ENCODE measurements around the gene MON2.
"Not testable (repeated sequence)": the region's sequence is repeated elsewhere in the genome, so short reads cannot be mapped to it uniquely, and the experiment has no call there.

The MON2 gene

GRCh38 chr12:62466594-62467491 is at the start of gene MON2:
Gene MON2, plus strand, starts transcription at chr12:62466826. Its CDS starts 382 bp downstream, at chr12:62467208.
- no peaks in the 10 kb centered on the region for H3K27me3 ChIP-seq (ENCODE audit: control insufficient read depth in 1 of 2, insufficient read depth in 2 of 2, low read length in 2 of 2)
- H3K4me1 ChIP-seq (ENCODE audit: insufficient read depth, low read length) = peaks cover 8% of the 10 kb centered on the region

GRCh38 chr12:62426089-62426488 is 40.5 kb upstream of the MON2 start:
- H3K4me3 ChIP-seq (ENCODE audit: low read depth in 1 of 2, low read length in 2 of 2) = no peak overlapping the region
- H3K27me3 ChIP-seq (ENCODE audit: control insufficient read depth in 1 of 2, insufficient read depth in 2 of 2, low read length in 2 of 2) = no peaks in the 10 kb centered on the region
- H3K4me1 ChIP-seq (ENCODE audit: insufficient read depth, low read length) = no peaks in the 10 kb centered on the region
- no peak overlapping the region for H3K9ac ChIP-seq (ENCODE audit: low read length)
- no peaks in the 10 kb centered on the region for H3K36me3 ChIP-seq (ENCODE audit: insufficient read depth, low read length)
- H3K27ac ChIP-seq (ENCODE audit: low read depth, low read length) = no peak overlapping the region
- no peaks in the 10 kb centered on the region for H3K9me3 ChIP-seq (ENCODE audit: low read length)

More at GRCh38 chr12:62466594-62467491, at the start of gene MON2:
- Histone ChIP-seq H3K4me3 (ENCODE audit: low read depth in 1 of 2, low read length in 2 of 2) (peak within 1 kb of the TSS; percentile 86 to 98), H3K9ac (ENCODE audit: low read length) (peak within 1 kb of the TSS; percentile 66), H3K36me3 (ENCODE audit: insufficient read depth, low read length) (no peaks in the 10 kb centered on the region), H3K27ac (ENCODE audit: low read depth, low read length) (peak within 1 kb of the TSS; percentile 93), H3K9me3 (ENCODE audit: low read length) (no peaks in the 10 kb centered on the region)

- H3K4me1 ChIP-seq (ENCODE audit: insufficient read depth, low read length) = no peaks in the 10 kb centered on the region
- H3K27ac ChIP-seq (ENCODE audit: low read depth, low read length) = no peak overlapping the region
- H3K36me3 ChIP-seq (ENCODE audit: insufficient read depth, low read length) = no peaks in the 10 kb centered on the region
- no peak overlapping the region for H3K4me3 ChIP-seq (ENCODE audit: low read depth in 1 of 2, low read length in 2 of 2)
- H3K9me3 ChIP-seq (ENCODE audit: low read length) = no peaks in the 10 kb centered on the region
- H3K9ac ChIP-seq (ENCODE audit: low read length) = no peak overlapping the region
- H3K27me3 ChIP-seq (ENCODE audit: control insufficient read depth in 1 of 2, insufficient read depth in 2 of 2, low read length in 2 of 2) = peaks cover 0 to 8% of the 10 kb centered on the region in 2 donors
Measured at GRCh38 chr12:62429457-62429856, 37.2 kb upstream of the MON2 start.

GRCh38 chr12:62434494-62435302 is 31.9 kb upstream of the MON2 start:
- Histone ChIP-seq H3K9ac (ENCODE audit: low read length) (no peak overlapping the region), H3K4me1 (ENCODE audit: insufficient read depth, low read length) (no peaks in the 10 kb centered on the region), H3K36me3 (ENCODE audit: insufficient read depth, low read length) (no peaks in the 10 kb centered on the region), H3K27me3 (ENCODE audit: control insufficient read depth in 1 of 2, insufficient read depth in 2 of 2, low read length in 2 of 2) (peaks cover 0 to 14% of the 10 kb centered on the region in 2 donors), H3K9me3 (ENCODE audit: low read length) (no peaks in the 10 kb centered on the region), H3K4me3 (ENCODE audit: low read depth in 1 of 2, low read length in 2 of 2) (peak overlapping the region; percentile 62 to 89), H3K27ac (ENCODE audit: low read depth, low read length) (no peak overlapping the region)

- Histone ChIP-seq H3K4me1 (ENCODE audit: insufficient read depth, low read length) (no peaks in the 10 kb centered on the region), H3K9ac (ENCODE audit: low read length) (no peak overlapping the region), H3K36me3 (ENCODE audit: insufficient read depth, low read length) (no peaks in the 10 kb centered on the region), H3K9me3 (ENCODE audit: low read length) (no peaks in the 10 kb centered on the region), H3K27me3 (ENCODE audit: control insufficient read depth in 1 of 2, insufficient read depth in 2 of 2, low read length in 2 of 2) (peaks cover 0 to 14% of the 10 kb centered on the region in 2 donors), H3K4me3 (ENCODE audit: low read depth in 1 of 2, low read length in 2 of 2) (peak overlapping the region; percentile 62 to 89), H3K27ac (ENCODE audit: low read depth, low read length) (no peak overlapping the region)
Measured at GRCh38 chr12:62435303-62436163, 31.1 kb upstream of the MON2 start.

GRCh38 chr12:62436164-62436503 is 30.5 kb upstream of the MON2 start:
- no peak overlapping the region for H3K27ac ChIP-seq (ENCODE audit: low read depth, low read length)
- H3K9me3 ChIP-seq (ENCODE audit: low read length) = no peaks in the 10 kb centered on the region
- H3K4me1 ChIP-seq (ENCODE audit: insufficient read depth, low read length) = no peaks in the 10 kb centered on the region
- H3K4me3 ChIP-seq (ENCODE audit: low read depth in 1 of 2, low read length in 2 of 2) = no peak overlapping the region
- no peaks in the 10 kb centered on the region for H3K36me3 ChIP-seq (ENCODE audit: insufficient read depth, low read length)
- H3K9ac ChIP-seq (ENCODE audit: low read length) = no peak overlapping the region
- peaks cover 0 to 14% of the 10 kb centered on the region in 2 donors for H3K27me3 ChIP-seq (ENCODE audit: control insufficient read depth in 1 of 2, insufficient read depth in 2 of 2, low read length in 2 of 2)

- H3K27ac ChIP-seq (ENCODE audit: low read depth, low read length) = no peak overlapping the region
- no peak overlapping the region for H3K4me3 ChIP-seq (ENCODE audit: low read depth in 1 of 2, low read length in 2 of 2)
- H3K9me3 ChIP-seq (ENCODE audit: low read length) = no peaks in the 10 kb centered on the region
- no peak overlapping the region for H3K9ac ChIP-seq (ENCODE audit: low read length)
- no peaks in the 10 kb centered on the region for H3K36me3 ChIP-seq (ENCODE audit: insufficient read depth, low read length)
- no peaks in the 10 kb centered on the region for H3K4me1 ChIP-seq (ENCODE audit: insufficient read depth, low read length)
- peaks cover 0 to 14% of the 10 kb centered on the region in 2 donors for H3K27me3 ChIP-seq (ENCODE audit: control insufficient read depth in 1 of 2, insufficient read depth in 2 of 2, low read length in 2 of 2)
Measured at GRCh38 chr12:62438098-62438692, 28.4 kb upstream of the MON2 start.

GRCh38 chr12:62446754-62447452 is 19.7 kb upstream of the MON2 start:
- Histone ChIP-seq H3K9ac (ENCODE audit: low read length) (no peak overlapping the region), H3K27me3 (ENCODE audit: control insufficient read depth in 1 of 2, insufficient read depth in 2 of 2, low read length in 2 of 2) (no peaks in the 10 kb centered on the region), H3K27ac (ENCODE audit: low read depth, low read length) (no peak overlapping the region), H3K36me3 (ENCODE audit: insufficient read depth, low read length) (no peaks in the 10 kb centered on the region), H3K4me1 (ENCODE audit: insufficient read depth, low read length) (no peaks in the 10 kb centered on the region), H3K9me3 (ENCODE audit: low read length) (no peaks in the 10 kb centered on the region), H3K4me3 (ENCODE audit: low read depth in 1 of 2, low read length in 2 of 2) (no peak overlapping the region)

GRCh38 chr12:62448436-62448835 is 18.2 kb upstream of the MON2 start:
- Histone ChIP-seq H3K9ac (ENCODE audit: low read length) (no peak overlapping the region), H3K9me3 (ENCODE audit: low read length) (no peaks in the 10 kb centered on the region), H3K4me1 (ENCODE audit: insufficient read depth, low read length) (no peaks in the 10 kb centered on the region), H3K36me3 (ENCODE audit: insufficient read depth, low read length) (no peaks in the 10 kb centered on the region), H3K27me3 (ENCODE audit: control insufficient read depth in 1 of 2, insufficient read depth in 2 of 2, low read length in 2 of 2) (no peaks in the 10 kb centered on the region), H3K4me3 (ENCODE audit: low read depth in 1 of 2, low read length in 2 of 2) (no peak overlapping the region), H3K27ac (ENCODE audit: low read depth, low read length) (no peak overlapping the region)

- not testable (repeated sequence) for H3K36me3 ChIP-seq (ENCODE audit: insufficient read depth, low read length); H3K27ac ChIP-seq (ENCODE audit: low read depth, low read length); H3K9me3 ChIP-seq (ENCODE audit: low read length); H3K27me3 ChIP-seq (ENCODE audit: control insufficient read depth in 1 of 2, insufficient read depth in 2 of 2, low read length in 2 of 2); H3K4me1 ChIP-seq (ENCODE audit: insufficient read depth, low read length); H3K4me3 ChIP-seq (ENCODE audit: low read depth in 1 of 2, low read length in 2 of 2); H3K9ac ChIP-seq (ENCODE audit: low read length)
Measured at GRCh38 chr12:62455429-62455828, 11.2 kb upstream of the MON2 start.
